D721Med (cell line): ENCODE data around the gene CHCHD3.

Source experiments
- DNase-seq: peaks from one replicate; pipeline ENCODE4 v3.0.0; 2011; ENCODE audit warnings: low spot score; ENCODE audit not compliant: insufficient read length
- FAIRE-seq: peaks from 2 replicates; lab custom pipeline; 2011; peaks lifted over from hg19 to GRCh38; lab: Jason Lieb, UNC
- TF ChIP-seq, protein P1 (sequence below): IDR thresholded peaks from 2 replicates; pipeline ENCODE4 v1.5.1; 2012; ENCODE audit warnings: mild to moderate bottlenecking, control low read depth; ENCODE audit not compliant: insufficient read depth; ENCODE audit errors: missing control alignments

Gene CHCHD3

DNA sequence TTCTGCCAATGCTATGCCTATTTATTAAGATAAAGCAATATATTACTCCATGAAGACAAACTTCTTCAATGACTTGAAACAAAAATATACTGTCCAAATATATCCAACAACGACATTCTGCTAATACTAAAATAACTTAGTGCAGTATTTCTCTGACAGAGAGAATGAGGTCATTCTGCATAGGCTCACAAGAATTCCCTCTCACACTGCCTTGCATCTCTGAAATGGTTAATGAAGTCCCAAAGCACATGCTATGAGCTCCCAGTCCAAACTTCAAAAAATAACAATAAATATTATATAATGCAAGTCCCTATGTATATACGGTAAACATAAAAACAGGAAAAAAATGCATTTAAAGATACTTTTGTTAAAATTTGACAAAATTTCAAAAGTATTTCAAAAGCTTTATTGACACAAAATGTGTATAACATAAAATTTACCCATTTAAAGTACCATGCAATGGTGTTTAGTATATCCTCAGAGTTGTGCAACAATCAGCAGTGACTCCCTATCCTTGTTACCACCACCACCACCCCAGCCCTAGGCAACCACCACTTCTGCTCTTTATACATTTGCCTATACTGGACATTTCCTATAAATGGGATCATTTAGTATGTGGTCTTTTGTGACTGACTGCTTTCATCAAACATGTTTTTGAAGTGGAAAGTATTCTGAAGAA lies 27.6 kb downstream of the CHCHD3 start:
- no peak for DNase-seq
- TF ChIP-seq, protein P1, sequence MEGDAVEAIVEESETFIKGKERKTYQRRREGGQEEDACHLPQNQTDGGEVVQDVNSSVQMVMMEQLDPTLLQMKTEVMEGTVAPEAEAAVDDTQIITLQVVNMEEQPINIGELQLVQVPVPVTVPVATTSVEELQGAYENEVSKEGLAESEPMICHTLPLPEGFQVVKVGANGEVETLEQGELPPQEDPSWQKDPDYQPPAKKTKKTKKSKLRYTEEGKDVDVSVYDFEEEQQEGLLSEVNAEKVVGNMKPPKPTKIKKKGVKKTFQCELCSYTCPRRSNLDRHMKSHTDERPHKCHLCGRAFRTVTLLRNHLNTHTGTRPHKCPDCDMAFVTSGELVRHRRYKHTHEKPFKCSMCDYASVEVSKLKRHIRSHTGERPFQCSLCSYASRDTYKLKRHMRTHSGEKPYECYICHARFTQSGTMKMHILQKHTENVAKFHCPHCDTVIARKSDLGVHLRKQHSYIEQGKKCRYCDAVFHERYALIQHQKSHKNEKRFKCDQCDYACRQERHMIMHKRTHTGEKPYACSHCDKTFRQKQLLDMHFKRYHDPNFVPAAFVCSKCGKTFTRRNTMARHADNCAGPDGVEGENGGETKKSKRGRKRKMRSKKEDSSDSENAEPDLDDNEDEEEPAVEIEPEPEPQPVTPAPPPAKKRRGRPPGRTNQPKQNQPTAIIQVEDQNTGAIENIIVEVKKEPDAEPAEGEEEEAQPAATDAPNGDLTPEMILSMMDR = no peak
- no peak for FAIRE-seq

DNA sequence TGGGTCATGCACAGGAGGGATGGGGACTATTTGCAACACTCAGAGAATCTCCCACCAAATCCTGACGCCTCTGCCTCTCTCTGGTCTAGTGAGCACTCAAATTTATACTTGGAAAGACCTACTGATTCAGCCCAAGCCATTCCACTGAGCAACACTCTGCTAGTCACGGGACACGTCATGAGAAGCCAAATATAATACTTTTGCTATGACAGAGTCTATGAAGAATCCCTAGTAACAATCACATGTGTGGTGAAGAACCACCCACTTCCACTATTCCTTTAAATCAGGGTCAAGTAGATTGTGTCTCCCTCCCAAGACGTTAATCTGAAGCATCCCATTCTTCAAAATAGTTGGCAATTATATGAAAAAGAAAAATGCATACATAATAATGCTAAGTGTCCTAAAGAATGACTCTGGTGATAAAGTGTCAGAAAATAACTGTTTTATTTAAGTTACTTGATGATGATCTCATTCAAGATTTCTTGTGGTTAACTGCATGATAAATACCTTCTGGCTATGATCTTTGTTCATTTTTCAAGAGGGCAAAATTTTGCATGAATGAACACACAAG lies 28.5 kb downstream of the CHCHD3 start:
- DNase-seq (no peak), FAIRE-seq (peak; percentile 48)
- TF ChIP-seq, protein P1 = no peak

DNA sequence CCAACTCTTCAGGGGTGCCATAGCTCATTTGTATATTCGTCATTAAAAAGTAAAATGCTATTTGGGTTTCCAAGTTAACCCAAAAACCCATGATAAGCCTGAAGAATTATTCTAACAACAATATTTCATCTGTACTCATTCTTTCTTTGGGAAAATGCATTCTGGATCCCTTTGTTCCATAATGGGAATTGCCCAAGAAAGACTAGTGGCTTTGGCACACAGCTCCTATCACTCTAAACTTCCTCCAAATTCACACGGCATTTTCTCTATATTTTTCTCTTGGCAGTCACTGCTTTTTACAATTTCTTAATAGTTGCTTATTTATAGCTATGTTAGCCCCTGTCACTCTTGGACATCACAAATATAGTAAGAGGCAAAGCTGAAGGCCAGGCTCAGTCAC lies 29.1 kb downstream of the CHCHD3 start:
- FAIRE-seq = no peak
- DNase-seq = no peak
- TF ChIP-seq, protein P1 = no peak

DNA sequence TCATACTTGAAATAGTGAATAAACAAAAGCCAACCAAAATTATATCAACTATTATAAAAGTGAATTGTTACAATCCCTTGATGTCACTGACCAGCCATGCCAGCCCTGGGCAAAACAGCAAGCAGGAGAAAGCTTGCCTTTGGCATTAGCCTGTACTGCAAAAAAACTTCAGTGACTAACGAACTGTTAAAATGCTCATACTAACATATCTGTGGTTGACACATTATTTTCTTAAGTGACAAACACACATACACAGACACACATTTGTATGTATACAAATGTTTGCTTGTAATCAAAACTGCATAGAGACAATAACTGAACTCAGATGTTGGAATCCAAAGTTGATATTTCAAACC lies 29.5 kb downstream of the CHCHD3 start:
- no peak for DNase-seq
- TF ChIP-seq, protein P1 = no peak
- no peak for FAIRE-seq

GRCh38 chr7:133051719-133052400 lies 30.0 kb downstream of the CHCHD3 start:
- TF ChIP-seq, protein P1 = no peak
- no peak for FAIRE-seq
- DNase-seq = no peak

DNA sequence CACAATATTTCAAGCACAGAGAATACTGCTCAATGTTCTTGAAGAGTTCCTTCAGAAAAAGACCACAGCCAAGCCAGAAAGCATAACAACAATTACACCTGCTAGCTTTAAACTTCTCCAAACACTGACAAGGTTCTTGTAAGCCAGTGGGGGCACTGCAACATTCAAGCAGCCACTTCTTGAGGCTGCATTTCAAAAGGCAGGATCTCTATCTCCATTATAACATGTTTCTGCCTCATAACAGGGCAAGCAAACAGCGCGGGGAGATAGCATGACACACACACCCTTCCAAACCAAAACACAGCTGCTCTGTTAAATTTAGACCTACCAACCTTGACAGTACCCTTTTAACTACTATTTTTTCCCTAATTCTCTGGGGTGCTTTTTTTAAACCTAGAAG lies 30.8 kb downstream of the CHCHD3 start:
- DNase-seq = no peak
- no peak for FAIRE-seq
- TF ChIP-seq, protein P1 = peak; percentile 19
